GM19324 (cell line): ENCODE measurements around the gene PSMB7.

Source experiments
- ATAC-seq: cut with Tn5 transposase; IDR thresholded peaks from one replicate; pipeline ENCODE4 v1.9.1; 2021; ENCODE audit warnings: mild to moderate bottlenecking, moderate library complexity; ENCODE audit not compliant: unreplicated experiment, low FRiP score

Gene PSMB7

DNA sequence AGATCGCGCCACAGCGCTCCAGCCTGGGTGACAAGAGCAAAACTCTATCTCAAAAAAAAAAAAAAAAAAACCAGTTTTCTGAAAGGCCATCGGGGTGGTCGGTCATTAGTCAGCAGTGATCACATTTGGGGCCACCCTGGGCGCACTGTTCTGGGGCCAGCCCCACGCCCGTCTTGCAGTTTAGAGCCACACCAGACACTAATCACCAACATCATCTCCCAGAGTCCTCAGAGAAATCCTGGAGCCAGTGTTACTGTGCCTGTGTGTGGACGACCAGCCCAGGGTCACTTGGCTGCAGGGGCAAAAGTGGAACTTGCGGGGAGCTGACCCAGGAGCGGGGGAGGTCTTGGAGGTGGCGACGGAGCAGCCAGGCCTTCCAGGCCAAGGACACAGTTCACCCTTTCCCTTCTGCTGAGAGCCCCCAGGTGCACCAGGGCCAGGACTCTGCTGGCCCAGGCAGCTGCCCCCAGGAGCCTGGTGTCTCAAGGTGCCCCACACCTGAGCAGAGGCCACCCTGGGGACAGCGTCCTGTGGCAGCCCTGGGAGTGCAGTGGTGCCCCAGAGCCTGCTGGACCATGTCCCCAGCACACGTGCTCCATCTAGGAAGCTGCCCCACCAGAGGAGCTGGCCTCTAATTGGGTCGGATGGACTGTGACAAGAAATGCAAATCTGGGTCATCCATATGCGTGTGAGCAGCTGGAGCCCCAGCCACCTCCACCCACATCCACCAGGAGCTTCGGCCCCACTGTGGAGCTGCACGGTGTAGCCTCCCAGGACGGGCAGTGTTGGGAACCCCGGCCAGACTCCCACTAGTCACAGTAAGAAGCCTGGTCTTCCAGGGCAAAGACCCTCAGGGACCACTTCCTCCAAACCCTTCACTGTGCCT, 106.4 kb downstream of the PSMB7 start:
- ATAC-seq: no peak

DNA sequence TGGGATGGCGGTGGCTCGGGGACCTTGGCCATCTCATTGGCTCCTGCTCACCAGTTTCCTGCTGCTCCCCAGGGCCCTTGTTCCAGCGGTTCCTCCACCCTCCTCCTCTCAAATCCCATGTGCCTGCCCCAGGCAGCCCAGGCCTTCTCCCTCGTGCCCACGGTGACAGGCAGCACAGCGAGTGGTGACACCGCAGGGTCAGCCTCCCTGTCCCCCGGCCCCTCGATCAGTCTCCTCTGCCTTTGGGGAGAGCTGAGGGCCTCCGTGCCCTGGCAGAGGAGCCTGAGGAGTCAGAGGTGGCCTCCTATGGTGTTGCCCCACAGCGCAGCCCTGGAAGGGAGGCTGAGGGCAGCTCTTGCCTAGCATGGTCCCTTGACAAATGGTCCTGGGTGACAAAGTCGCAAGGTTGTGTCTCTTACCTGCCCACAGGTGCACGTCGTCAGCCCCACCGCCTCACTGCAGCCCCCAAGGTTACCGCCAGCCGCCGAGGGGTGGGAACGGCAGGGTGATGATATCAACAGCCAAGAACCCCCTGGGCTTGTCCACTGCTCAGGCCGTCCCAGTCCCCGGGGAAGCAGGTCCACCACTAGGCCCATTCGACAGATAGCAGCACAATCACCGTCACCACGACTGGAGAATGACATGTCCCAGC, 107.7 kb downstream of the PSMB7 start:
- no peak for ATAC-seq

DNA sequence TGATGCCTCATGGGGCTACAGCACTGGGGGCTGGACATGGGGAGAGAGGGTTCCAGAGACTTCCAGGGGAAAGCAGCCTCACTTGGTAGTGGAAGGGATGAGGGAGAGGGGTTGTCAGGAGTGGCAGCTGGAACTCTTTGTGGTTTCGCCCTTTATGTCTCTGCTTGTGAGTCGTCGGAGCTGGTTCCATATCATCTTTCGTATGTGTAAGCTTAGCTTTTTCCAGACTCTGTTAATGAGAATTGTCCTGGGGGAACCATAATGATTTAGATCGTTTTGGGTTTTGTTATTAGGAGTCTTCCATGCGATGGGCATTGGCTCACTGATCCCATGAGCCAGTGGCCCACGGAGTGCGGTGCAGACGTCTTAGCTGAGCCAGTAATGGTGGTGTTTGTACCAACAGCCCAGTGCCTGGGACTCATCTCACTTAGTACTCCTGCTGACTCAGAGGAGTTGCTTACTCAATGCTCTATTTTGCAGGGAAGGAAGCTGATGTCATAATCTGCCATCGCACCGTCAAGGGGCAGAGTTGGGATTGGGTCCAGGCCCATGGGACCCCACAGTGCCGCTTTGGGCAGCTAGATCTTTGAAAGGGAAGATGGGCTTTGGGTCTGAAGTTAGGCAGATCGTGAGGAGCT, 109.0 kb downstream of the PSMB7 start:
- ATAC-seq: no peak

DNA sequence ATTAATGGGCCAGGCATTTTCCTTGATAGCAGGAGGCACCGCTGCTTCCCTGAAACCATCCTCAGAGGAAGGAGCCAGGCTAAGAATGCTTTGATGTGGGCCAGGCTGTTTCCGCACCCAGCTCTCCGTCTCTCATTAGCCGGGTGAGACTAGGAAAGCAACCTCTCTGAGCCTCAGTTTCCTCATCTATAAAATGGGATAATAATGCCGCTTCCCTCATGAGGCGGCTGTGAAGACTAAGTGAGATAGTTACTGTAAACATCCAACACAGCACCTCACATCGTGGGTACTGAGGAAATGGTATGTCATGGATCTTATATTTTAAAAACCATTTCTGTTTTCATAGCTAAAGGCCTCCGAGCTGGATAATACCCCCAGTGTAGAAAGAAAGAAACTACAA, 111.0 kb downstream of the PSMB7 start:
- ATAC-seq: no peak

DNA sequence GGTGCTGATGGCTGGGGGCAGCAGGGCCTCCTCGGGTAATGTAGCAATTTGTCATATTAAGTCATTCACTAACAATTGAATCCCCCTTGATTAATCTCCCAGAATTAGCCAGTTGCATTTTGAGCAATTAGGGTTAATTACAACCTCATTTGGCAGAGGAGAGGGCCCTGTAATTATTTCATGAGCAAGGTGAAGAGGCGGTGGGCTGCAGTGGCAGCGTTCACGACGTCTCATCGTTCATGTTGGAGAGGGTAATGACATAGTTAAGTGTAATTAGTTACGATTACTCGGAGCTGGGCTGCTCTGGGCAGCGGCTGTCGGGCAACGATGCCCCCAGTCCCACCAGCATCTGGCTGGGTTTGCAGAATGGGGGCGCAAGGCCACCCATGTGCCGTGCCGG, 111.5 kb downstream of the PSMB7 start:
- no peak for ATAC-seq
